ENCODE measurements around the gene SRSF2.

The SRSF2 gene

DNA sequence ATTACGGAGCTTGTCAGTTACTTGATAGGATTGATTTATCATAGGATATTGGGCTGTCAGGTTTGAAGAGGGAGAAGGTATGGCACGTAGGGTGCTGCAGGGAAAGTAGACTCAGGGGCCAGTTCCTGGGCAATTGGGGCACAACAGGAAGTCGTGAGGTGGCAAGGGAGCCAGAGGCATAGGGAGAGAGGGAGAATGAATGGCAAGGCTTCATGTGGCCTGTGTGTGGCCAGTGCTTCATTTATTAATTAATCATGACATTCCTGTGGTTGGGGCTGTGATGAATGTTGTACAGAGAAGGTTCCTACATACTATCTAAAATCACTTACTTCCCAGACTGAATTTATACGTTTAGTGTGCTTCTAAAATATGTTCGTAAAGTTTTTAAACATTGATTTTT is 20.1 kb upstream of the SRSF2 start:
- TF ChIP-seq, protein P1, sequence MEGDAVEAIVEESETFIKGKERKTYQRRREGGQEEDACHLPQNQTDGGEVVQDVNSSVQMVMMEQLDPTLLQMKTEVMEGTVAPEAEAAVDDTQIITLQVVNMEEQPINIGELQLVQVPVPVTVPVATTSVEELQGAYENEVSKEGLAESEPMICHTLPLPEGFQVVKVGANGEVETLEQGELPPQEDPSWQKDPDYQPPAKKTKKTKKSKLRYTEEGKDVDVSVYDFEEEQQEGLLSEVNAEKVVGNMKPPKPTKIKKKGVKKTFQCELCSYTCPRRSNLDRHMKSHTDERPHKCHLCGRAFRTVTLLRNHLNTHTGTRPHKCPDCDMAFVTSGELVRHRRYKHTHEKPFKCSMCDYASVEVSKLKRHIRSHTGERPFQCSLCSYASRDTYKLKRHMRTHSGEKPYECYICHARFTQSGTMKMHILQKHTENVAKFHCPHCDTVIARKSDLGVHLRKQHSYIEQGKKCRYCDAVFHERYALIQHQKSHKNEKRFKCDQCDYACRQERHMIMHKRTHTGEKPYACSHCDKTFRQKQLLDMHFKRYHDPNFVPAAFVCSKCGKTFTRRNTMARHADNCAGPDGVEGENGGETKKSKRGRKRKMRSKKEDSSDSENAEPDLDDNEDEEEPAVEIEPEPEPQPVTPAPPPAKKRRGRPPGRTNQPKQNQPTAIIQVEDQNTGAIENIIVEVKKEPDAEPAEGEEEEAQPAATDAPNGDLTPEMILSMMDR (IDR thresholded peaks at IDR 0.05) = no peak

DNA sequence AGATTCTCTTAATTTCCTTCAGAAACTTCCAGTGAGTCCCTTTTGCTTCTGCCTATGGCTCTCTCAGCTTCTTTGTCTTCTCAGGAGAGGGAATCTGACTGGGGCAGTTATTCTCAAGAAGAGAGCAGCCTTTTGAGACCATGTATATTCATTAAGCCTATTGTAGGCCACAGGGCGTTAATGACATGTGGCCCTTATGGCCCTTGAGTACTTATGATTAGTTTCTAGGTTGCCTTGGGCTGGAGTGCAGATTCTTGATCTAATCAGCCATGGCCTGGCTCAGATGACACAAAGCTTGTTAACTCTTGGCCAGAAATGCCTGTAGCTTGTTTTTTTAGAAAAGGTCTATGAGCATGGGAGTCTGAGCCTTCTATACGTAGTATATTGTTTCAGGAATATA is 18.2 kb upstream of the SRSF2 start:
- TF ChIP-seq, protein P1 (IDR thresholded peaks at IDR 0.05) = no peak

DNA sequence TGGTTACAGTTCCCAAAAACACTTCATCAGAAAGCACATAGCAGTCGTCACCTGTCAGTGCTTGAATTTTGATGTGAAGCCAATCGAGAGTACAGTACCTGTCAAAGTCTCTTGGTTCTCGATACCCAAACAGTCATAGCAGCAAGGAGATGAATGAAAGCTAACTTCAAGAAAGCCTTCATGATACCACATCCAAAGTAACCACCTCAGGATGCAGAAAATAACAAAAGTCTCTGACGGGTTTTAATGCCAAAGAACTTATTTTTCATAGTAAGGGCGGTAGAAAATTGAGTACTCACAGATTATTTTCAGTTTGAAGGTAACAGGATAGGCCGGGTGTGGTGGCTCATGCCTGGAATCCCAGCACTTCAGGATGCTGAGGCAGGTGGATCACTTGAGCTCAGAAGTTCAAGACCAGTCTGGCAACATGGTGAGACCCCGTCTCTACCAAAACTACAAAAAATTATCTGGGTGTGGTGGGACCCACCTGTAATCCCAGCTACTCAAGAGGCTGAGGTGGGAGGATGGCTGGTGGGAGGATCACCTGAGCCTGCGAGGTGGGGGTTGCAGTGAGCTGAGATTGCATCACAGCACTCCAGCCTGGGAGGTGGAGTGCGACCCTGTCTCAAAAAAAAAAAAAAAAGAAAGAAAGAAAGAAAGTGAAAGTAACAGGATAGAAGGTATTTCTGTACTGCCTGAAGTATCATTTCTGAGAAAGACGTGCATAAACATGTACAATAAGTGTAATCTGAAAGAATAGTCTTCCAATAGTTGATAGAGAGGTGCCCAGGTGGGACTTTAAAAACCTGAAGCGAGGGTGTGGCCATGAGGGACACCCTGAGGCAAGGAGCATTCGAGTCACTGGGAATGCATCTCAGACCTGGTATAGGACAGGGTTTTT is 16.2 kb upstream of the SRSF2 start:
- TF ChIP-seq, protein P1 (IDR thresholded peaks at IDR 0.05) = no peak

DNA sequence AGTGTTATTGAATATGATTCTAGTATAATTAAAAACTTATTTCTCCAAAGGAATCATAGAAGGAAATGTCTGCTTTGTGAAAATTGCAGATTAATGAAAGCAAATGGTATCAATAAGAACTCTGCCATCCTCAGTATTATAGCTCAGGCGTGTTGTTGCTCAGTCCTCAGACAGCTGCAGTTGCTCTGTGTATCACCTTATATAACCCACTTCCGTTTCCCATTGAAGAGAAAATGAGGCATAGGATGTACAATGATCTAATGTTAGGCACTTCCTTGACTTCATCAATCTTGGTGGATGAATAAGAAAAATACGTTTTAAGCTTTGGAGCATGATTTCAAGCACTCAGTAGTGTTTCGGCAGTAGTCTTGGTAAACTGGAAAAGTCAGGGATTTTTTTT is 14.9 kb upstream of the SRSF2 start:
- TF ChIP-seq, protein P1 (IDR thresholded peaks at IDR 0.05) = no peak

DNA sequence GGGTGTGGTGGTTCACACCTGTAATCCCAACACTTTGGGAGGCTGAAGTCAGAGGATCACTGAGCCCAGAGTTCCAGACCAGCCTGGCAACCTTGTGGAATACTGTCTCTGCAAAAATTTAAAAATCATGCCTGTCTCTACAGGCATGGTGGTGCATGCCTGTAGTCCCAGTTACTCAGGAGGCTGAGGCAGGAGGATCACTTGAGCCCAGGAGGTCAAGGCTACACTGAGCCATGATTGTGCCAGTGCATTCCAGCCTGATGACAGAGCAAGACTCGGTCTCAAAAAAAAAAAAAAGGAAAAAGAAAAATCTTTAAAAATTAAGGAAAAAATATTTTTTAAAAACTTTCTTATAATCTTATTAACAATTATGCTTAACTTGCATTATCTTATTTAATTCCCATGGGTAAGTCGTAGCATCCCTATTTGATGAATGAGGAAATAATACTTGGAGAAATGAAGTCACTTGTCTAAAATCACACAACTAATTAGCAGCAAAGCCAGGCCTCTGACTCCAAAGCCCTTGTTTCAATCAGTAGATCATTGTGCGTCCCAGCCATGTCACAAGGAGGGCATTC is 14.4 kb upstream of the SRSF2 start:
- TF ChIP-seq, protein P1 (IDR thresholded peaks at IDR 0.05) = no peak

DNA sequence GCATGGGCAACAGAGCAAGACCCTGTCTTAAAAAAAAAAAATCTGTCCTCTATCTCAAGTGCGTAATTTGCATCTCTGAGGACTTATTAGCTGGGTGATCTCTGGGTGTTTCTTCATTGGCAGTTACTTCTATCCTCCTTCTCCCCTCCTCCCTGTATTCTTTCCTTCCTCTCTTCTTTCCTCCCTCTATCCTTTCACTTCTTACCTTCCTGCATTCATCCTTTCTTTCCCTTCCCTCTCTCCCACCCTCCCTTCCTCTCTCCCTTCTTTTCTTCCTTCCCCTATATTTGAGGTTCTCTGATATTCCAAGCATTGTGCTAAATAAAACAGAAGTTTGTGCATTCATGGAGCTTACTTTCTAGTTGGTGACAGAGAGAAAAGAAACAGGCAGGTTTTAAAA is 11.5 kb upstream of the SRSF2 start:
- TF ChIP-seq, protein P1 (IDR thresholded peaks at IDR 0.05) = no peak

DNA sequence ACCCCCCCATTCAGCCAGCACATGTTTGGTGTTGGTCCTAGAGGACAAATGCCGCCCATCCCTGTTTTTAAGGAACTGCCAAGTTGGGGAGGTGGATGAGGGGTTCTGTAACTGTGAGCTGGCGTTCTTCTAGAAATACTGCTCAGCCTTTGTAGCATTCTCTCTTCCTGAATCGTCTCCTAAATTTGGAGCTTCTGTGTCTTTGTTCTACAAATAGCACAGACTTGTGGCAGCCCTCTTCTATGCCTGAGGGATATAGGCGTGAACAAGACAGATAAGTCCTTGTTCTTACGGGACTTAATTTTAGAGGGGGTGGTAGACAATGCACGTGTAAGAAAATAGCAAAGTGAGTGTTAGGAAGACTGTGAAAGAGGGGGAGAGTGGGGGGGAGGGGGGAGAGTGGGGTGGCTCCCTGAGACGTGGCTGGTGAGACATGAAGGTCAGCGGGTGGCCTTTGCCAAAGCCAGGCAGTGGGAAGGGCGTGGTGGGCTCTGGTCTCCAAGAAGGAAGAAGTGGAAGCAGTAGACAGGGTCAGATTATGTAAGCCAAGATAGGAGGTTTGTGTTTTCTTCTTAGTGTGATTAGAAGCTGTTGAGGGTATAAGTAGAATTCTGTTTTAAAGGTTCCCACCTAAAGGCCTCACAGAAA is 10.7 kb upstream of the SRSF2 start:
- TF ChIP-seq, protein P1 (IDR thresholded peaks at IDR 0.05) = no peak
